HG03439 (cell line): ENCODE data around the gene PRRX2.

Experiments used
- ATAC-seq: cut with Tn5 transposase; IDR thresholded peaks from one replicate; pipeline ENCODE4 v1.9.1; 2021; ENCODE audit warnings: mild to moderate bottlenecking, moderate library complexity; ENCODE audit not compliant: unreplicated experiment

PRRX2 gene

DNA sequence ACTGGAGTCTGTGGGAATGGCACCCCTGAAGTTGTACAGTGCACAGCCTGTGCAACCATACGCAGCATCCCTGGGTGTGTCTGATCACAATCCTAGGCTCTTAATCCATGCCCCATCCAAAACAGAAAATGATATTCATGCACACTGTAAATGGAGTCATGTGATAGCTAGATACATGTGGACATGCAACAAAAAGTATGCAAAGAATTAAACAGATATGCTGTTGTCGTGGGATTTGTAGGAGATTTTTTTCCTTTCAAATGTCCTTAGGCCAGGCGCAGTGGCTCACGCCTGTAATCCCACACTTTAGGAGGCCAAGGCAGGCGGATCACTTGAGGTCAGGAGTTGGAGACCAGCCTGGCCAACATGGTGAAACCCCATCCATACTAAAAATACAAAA lies 36.1 kb downstream of the PRRX2 start:
- ATAC-seq: no peak

DNA sequence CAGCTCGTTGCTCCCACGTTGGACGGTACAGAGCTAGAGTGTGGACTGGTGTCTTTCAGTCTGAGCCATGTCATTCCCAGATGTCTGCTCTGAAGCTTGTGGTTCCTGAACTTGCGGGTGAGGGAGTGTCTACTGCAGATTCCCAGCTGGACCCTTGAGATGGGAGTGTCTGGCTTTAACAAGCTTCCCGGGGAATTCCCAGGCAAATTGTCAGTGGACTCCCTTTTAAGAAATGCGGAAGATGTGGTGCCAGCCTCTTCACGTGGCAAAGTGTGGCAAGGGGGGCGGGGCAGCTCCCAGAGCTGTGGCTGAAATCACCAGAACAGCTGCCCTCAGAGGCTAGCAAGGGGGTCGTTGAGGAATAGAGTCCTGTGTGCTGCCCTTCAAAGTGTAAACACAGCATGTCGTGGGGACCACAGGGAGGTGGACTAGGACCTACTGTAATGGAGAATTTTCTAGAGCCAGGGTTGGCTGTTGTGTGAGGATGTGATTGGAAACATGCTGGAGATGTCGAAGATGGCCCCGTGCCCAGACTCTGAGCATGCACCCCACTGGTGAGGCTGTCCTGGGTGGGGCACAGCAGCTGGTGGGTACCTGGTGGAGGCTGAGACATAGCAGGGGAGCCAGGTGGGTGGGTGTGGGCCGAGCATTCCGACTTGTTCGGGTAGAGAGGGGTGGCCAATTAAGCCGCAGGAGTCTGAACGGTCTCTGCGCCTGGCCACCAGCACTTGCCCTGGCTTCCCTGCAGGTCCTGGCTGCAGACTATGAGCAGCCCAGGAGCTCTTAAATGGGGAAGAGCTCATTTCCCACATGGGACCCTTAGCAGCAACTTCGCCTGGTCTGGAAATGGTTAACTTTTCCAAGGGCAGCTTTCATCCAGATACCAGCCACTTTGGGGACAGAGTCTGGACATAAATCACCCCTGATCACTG lies 37.4 kb downstream of the PRRX2 start:
- no peak for ATAC-seq

DNA sequence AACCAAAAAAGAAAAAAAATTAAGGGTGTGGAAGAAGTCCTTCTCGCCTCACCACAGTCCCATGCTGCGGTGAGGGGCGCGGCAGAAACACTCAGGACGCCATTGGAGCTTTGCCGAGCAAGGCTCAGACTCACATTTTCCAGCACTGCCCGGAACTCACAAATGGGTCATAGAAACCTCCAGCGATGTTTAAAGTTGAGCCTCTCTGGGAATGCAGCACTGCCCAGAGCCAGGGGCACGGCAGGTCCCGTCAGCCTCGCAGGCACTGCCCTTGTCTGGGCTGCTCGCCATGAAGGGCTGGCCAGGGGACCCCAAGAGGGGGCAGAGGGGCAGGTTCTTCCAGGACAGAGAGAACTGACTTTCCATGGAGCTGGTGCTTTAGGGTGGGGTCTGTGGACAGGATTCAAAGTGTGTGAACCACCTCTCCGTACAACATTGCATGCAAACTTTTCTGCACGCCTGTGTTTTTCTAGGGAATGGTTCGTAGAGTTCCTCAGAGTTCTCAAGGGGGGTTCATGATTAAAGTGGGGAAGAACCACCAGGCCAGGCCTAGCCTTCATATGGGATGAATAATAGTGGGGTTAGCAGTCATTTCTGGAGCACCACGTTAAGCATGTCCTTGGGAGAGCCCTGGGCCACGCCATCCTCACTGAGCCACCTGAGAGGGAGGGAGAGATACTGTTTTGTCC lies 38.4 kb downstream of the PRRX2 start:
- ATAC-seq: no peak

DNA sequence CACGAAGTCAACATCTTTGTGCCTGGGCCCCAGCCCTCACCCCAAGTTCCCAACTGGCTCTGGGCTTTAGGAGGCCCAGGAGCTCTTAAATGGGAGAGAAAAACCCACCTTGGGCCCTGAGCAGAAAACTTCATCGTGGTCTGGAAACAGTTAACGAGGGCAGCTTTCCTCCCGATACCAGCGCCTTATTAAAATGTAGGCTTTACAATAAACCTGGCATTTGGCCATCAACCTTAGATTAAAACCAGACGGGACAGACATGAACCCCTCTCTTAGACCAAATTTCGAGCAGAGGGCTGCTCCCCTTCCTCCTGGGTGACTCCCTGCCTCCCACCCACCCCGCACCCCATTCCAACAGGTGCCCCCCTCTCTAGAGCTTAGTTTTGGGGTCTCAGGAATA lies 39.4 kb downstream of the PRRX2 start:
- no peak for ATAC-seq

DNA sequence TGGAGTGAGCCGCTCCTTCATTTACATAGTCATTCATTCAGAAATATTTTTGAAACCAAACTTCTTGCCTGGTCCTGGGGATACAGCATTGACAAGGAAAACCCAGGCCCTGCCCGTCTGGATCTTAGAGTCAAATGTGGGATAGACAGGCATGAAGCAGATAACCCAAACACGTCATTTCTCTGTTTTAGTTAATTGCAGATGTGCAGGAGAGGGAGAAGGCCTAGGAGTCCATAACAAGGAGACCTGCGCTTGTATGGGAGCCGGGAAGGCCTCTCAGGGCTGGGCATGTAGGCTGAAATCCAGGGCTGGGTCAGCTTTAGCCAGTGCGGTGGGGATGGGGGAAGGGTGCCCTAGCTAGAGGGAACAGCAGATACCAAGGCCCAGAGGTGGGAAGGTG lies 43.3 kb downstream of the PRRX2 start:
- no peak for ATAC-seq

DNA sequence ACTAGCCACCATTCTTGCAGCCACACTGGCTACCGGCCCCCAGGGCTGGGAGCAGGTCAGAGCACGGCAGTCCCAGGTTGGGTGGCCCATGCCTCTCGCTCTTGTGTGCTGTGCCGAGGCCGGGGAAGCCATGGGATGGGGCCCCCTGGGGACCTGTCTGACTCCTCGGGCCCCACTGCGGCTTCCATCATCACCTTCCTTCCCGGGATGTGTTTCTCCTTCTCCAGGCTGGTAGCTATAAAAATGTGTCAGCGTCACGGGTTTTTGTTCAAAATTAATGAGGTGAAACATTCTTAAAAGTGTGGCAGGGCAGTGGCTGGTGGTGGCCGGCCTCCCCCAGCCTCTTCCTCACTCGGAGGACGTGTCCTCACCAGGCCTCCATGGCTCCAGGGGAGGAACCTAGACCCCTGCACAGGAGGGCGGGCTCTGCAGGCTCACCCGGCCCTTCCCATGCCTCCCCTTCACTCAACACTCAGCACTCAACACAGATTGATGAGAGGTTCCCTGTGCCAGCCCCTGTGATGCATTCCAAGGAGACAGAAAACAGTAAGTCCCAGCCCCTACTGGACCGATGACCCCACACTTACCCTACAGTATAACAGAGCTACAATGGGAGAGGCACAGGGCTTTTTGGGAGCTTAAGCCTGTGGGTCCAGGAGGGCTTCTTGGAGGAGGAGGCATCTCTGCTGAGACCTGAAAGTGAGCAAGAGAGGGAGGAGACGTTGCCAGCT lies 44.2 kb downstream of the PRRX2 start:
- no peak for ATAC-seq

DNA sequence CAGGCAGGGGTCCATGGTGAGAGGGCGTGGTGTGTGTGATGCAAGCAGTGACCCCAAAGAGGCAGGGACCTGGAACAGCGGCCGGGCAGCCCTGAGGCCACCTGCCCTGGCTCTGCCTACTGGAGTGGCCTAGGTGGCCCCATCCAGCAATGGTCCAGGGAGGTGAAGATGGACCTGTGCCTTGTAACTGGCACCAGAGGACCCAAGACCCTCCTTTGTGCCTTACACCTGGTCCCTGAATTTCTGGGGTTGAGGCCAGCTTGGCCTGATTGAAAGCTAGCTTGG lies 44.7 kb downstream of the PRRX2 start:
- no peak for ATAC-seq

- ATAC-seq: no peak
These were observed 47.4 kb downstream of the PRRX2 start for GRCh38 chr9:129712634-129713401.

DNA sequence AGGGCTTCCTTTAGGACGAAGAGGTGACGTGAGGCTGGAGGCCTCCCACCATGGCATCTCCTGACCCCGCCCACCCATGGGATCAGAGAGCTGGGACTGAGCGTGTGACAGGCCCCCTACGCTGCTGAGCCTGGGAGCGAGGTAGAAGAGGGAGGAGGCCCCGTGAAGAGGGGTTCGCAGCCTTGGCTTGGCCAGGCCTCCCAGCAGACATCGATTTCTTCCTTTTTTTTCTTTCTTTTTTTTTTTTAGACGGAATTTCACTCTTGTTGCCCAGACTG lies 47.9 kb downstream of the PRRX2 start:
- ATAC-seq: no peak

DNA sequence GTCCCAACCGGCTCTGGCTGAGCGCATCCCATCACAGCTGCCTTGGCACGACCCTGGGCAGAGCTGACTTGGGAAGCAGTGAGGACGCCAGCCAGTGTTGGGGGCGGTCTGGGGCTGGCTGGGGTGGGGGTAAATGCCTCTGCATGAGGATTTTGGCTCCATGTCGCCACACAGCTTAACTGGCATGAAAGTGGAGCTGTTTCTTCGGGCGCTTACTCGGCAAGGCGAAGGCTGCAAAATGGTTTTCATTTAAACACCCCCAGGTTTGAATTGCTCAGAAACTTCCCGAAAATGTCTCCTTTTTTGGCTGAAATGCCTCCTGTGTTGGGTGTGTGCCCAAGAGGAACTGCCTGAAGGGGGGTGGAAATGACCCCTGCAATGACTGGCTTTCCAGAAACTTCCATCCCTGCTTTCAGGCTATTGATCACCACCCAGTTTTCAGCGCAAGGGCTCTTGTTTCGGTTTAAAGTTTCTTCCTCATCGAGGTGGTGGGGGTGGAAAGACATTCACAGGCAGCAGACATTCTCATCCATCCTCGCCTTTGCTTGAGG lies 49.1 kb downstream of the PRRX2 start:
- no peak for ATAC-seq

DNA sequence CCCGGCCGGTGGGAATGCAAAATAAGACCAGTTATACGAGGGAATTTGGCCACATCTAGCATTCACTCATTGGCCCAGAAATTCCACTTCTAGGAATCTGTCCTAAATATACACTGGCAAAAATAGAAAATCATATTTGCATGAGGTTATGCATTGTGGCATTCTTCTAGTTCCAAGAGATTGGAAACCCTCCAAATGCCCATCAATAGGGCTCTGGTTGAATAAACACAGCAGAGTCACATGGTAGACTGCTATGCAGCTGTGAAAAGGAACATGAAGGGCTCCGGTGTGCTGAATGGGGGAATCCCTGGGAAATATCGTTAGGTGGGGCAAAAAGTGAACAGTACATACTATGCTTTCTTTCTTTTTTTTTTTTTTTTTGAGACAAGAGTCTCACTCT lies 50.6 kb downstream of the PRRX2 start:
- no peak for ATAC-seq

DNA sequence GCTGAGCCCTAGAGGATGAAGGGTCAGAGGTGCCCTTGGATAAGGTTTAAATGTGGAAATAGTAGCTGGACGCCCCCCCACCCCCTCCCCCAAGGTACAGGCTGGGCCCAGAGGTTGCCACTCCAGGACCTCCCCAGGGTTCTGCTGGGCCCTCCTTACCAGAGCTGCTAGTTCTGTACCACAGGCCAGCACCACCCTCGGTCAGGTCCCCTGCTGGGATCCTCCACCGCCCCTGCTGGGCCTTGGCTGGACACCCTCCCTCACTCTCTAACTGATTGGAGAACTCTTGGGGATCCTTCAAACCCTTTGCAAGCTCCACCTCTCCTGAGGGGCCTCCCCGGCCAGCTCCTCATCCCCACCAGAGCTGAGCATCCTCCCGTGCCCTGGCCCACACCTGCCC lies 52.5 kb downstream of the PRRX2 start:
- no peak for ATAC-seq

DNA sequence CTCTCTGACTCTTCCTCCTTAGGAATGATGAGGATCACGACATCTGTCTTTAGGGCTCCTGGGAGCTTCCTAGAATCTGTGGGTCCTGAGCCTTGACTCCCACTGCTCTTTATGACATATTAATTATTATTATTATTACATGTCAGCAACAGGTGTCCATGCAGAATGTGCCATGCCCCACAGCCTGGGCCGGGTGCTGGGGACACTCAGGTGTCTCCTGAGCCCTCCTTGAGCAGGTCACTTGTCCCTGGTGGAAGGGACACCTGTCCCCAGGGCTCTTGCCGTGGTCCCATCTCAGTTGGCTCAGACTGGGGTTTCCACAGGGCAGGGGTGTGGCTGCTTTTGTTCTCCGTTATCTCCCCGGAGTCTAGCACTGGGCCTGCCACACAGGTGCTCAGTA lies 53.2 kb downstream of the PRRX2 start:
- no peak for ATAC-seq

DNA sequence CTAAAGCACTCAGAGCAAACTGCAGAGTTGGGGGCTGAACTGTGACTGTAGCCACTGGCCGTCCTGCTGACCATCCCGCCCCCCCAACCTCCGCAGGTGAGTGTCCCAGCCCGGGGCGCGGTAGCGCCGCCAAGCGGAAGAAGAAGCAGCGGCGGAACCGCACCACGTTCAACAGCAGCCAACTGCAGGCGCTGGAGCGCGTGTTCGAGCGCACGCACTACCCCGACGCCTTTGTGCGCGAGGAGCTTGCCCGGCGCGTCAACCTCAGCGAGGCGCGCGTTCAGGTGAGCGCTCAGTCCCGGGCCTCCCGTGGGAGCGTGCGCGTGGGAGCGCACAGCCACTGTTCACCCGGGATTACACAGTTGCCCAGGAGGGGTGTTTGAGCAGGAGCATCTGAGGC lies 53.7 kb downstream of the PRRX2 start:
- no peak for ATAC-seq

- no peak for ATAC-seq
These were observed 54.9 kb downstream of the PRRX2 start for GRCh38 chr9:129720181-129720864.

- no peak for ATAC-seq
These were observed 55.6 kb downstream of the PRRX2 start for GRCh38 chr9:129720865-129721545.

GRCh38 chr9:129722913-129723312 lies 57.5 kb downstream of the PRRX2 start:
- no peak for ATAC-seq

- no peak for ATAC-seq
These were observed 59.2 kb downstream of the PRRX2 start for GRCh38 chr9:129724456-129725190.

GRCh38 chr9:129725795-129726251 lies 60.4 kb downstream of the PRRX2 start:
- no peak for ATAC-seq
